ENCODE data around the gene GORAB.

GRCh38 chr1:170536924-170537551, 5.1 kb downstream of the GORAB start:
- TF ChIP-seq POLR2AphosphoS5 (IDR thresholded peaks at IDR 0.05; ENCODE audit: low read depth, low read length) = no peak
- TF ChIP-seq TAF1 (IDR thresholded peaks at IDR 0.05; ENCODE audit: borderline replicate concordance, low read depth, low read length) = no peak
- TF ChIP-seq POLR2A (IDR thresholded peaks at IDR 0.05; ENCODE audit: low read depth, low read length) = no peak

Data from GM12892 (cell line).